Common myeloid progenitor, CD34-positive (primary cell): Measurements from ENCODE around the gene PEX5L.
"Not testable (repeated sequence)": the region's sequence is repeated elsewhere in the genome, so short reads cannot be mapped to it uniquely, and the experiment has no call there.

Experiments
- CTCF ChIA-PET: fragments of 350-600 bp; sonication (Branson Sonifier 250); formaldehyde crosslinking; loops from one replicate; lab custom pipeline; 2021; ENCODE audit warnings: antibody characterized with exemption; lab: Charles Lee
- POLR2A ChIA-PET: fragments of 350-600 bp; sonication (Branson Sonifier 250); formaldehyde crosslinking; loops from one replicate; lab custom pipeline; 2021; ENCODE audit warnings: antibody characterized with exemption; lab: Charles Lee
- DNase-seq, 3 donors: peaks; one replicate each; pipeline versions ENCODE4 v3.0.0 to v3.0.0-alpha.2; 2013
- H3K27ac ChIP-seq, 2 experiments: 1 replicate in 1 of 2; 2 replicates in 1 of 2; pipeline ENCODE4 v1.7.0; 2013; ENCODE audit warnings: inconsistent platforms in 2 of 2, low read length in 2 of 2, mild to moderate bottlenecking in 2 of 2, low read depth in 1 of 2, moderate library complexity in 1 of 2; ENCODE audit not compliant: severe bottlenecking in 2 of 2, insufficient read depth in 1 of 2, poor library complexity in 1 of 2
- H3K27me3 ChIP-seq, 5 experiments: replicated peaks in 2 of 5; 1 replicate in 3 of 5; 2 replicates in 2 of 5; pipeline versions ENCODE4 v1.6.1 to v1.7.0; 2013; ENCODE audit warnings: low read length in 4 of 5, mild to moderate bottlenecking in 2 of 5, moderate library complexity in 2 of 5, inconsistent platforms in 1 of 5; ENCODE audit not compliant: insufficient read depth in 5 of 5, control insufficient read depth in 4 of 5
- H3K36me3 ChIP-seq, 4 experiments: 1 replicate in 2 of 4; 2 replicates in 2 of 4; pipeline versions ENCODE4 v1.6.1 to v1.7.0; 2013; ENCODE audit warnings: low read length in 3 of 4, control low read depth in 1 of 4, mild to moderate bottlenecking in 1 of 4; ENCODE audit not compliant: control insufficient read depth in 4 of 4, insufficient read depth in 4 of 4
- H3K4me1 ChIP-seq, 4 experiments: 1 replicate in 3 of 4; 2 replicates in 1 of 4; pipeline versions ENCODE4 v1.6.1 to v1.7.1; 2013; ENCODE audit warnings: low read length in 3 of 4, mild to moderate bottlenecking in 3 of 4, control low read depth in 1 of 4, inconsistent platforms in 1 of 4, moderate library complexity in 1 of 4; ENCODE audit not compliant: control insufficient read depth in 4 of 4, insufficient read depth in 4 of 4; ENCODE audit errors: control extremely low read depth in 1 of 4
- H3K4me3 ChIP-seq, 7 experiments: 1 replicate in 4 of 7; 2 replicates in 3 of 7; pipeline versions ENCODE4 v1.5.1 to v1.7.0; 2013; ENCODE audit warnings: mild to moderate bottlenecking in 7 of 7, low read length in 6 of 7, moderate library complexity in 6 of 7, inconsistent platforms in 2 of 7, low read depth in 2 of 7, control low read depth in 1 of 7; ENCODE audit not compliant: insufficient read depth in 4 of 7, control insufficient read depth in 1 of 7; ENCODE audit errors: extremely low read depth in 1 of 7
- H3K9me3 ChIP-seq, 5 experiments: 1 replicate in 4 of 5; 2 replicates in 1 of 5; pipeline versions ENCODE4 v1.6.1 to v1.7.1; 2013; ENCODE audit warnings: low read length in 4 of 5, mild to moderate bottlenecking in 2 of 5, inconsistent platforms in 1 of 5, low read depth in 1 of 5, moderate library complexity in 1 of 5; ENCODE audit not compliant: control insufficient read depth in 4 of 5, insufficient read depth in 2 of 5; ENCODE audit errors: control extremely low read depth in 1 of 5
- WGBS: methylation state at CpG from one replicate; pipeline ENCODE4 v1.1.5; 2013; ENCODE audit not compliant: insufficient coverage; 5-methylcytosine and 5-hydroxymethylcytosine counted together

PEX5L gene

DNA sequence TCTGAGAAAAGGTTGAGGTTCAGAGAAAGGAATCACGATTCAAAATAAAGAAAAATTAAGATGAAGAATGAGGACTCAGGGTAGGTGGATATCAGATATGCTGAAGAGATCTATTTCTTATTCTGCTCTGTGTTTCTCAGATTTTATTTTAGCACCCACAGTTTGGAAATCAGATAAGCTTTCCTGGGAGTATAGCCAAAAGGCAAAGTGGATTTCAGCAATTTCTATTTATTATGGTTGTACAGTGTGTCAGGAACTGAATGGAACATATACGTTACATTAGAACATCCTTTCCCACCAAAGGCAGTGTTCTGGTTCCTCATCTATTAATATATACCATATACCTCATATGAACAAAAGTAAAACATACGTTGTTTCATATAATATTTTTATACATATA lies 18.9 kb downstream of the PEX5L start:
- Histone ChIP-seq H3K4me3 (no peak overlapping the region), H3K9me3 (no peaks in the 10 kb centered on the region), H3K4me1 (no peaks in the 10 kb centered on the region), H3K27ac (no peak overlapping the region), H3K36me3 (no peaks in the 10 kb centered on the region), H3K27me3 (peaks cover 0 to 3% (median 0%) of the 10 kb centered on the region in 5 experiments)
- WGBS, result no CpG with 5 or more reads among the region's 3 CpGs
- CTCF ChIA-PET, result no interaction called here
- DNase-seq, result no peak
- POLR2A ChIA-PET, result no interaction called here

GRCh38 chr3:180011927-180012326 lies 24.8 kb downstream of the PEX5L start:
- WGBS, result no CpG with 5 or more reads among the region's 3 CpGs
- Histone ChIP-seq H3K9me3 (peaks cover 0 to 14% (median 2%) of the 10 kb centered on the region in 5 experiments), H3K36me3 (no peaks in the 10 kb centered on the region), H3K4me1 (no peaks in the 10 kb centered on the region), H3K27ac (no peak overlapping the region), H3K27me3 (peaks cover 0 to 2% (median 0%) of the 10 kb centered on the region in 5 experiments), H3K4me3 (no peak overlapping the region)
- ChIA-PET POLR2A (no interaction called here), CTCF (no interaction called here)
- no peak for DNase-seq

- peaks cover 0 to 14% (median 2%) of the 10 kb centered on the region in 5 experiments for H3K9me3 ChIP-seq
- DNase-seq, H3K36me3 ChIP-seq, H3K27me3 ChIP-seq, POLR2A ChIA-PET, H3K4me3 ChIP-seq, H3K4me1 ChIP-seq, H3K27ac ChIP-seq: not testable (repeated sequence)
- CTCF ChIA-PET, result interaction anchor here (1.6 kb wide), 1 partner anchor 79 kb away, joined by 3 read pairs; no protein-coding TSS in a partner anchor
- 96% methylated on average over 2 of the region's 3 CpGs for WGBS
Observed at GRCh38 chr3:180008318-180008717, 28.4 kb downstream of the PEX5L start.

- Histone ChIP-seq H3K27me3 (peaks cover 0 to 2% (median 0%) of the 10 kb centered on the region in 5 experiments), H3K4me1 (no peaks in the 10 kb centered on the region), H3K9me3 (peaks cover 0 to 14% (median 2%) of the 10 kb centered on the region in 5 experiments), H3K4me3 (no peak overlapping the region), H3K36me3 (no peaks in the 10 kb centered on the region), H3K27ac (no peak overlapping the region)
- DNase-seq, result no peak
- WGBS, result 100% methylated on average over 1 of the region's 2 CpGs
- CTCF ChIA-PET, result no interaction called here
- POLR2A ChIA-PET, result no interaction called here
Observed at GRCh38 chr3:180004542-180004941, 32.2 kb downstream of the PEX5L start.

DNA sequence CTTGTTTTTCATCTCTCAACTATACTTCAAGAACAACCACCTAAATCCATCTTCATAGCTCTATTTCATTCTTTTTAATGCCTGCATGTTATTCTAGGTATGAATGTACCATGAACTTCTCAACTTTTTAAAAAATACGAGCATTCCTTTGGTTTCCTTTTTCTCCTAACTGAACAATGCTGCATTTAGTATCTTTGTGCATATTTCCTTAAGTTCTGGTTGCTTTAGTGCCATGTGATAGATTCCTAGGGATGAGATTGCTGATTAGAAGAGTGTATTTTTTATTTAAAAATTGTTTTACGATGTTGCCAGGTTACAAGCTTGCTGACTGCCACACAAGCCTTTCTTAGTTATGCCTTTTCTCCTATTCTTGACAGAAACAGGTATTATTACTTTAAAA lies 34.7 kb downstream of the PEX5L start:
- no peak overlapping the region for H3K27ac ChIP-seq
- peaks cover 0 to 2% (median 0%) of the 10 kb centered on the region in 5 experiments for H3K9me3 ChIP-seq
- DNase-seq, result no peak
- 67% methylated on average over 1 of the region's 2 CpGs for WGBS
- ChIA-PET CTCF (no interaction called here), POLR2A (no interaction called here)
- peaks cover 0 to 2% (median 0%) of the 10 kb centered on the region in 5 experiments for H3K27me3 ChIP-seq
- H3K36me3 ChIP-seq, result no peaks in the 10 kb centered on the region
- no peak overlapping the region for H3K4me3 ChIP-seq
- H3K4me1 ChIP-seq, result no peaks in the 10 kb centered on the region

DNA sequence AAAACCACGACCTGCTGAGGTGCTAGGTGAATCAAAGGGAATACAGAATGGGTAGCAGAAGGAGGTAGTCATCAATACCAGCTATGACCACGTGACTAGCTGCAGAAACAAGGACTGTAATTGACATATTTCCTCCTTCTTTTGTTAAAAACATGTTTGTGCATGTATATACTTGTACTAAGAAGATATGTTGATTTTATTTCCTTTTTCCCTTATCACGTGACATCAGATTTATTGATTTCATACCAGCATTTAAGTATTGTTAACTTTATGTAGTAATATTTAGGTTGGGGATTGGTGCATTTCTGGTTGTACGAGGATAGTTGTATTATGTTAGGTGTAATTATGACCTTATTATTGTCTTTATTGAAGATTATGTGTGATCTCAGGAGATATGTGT lies 36.2 kb downstream of the PEX5L start:
- no peak overlapping the region for H3K4me3 ChIP-seq
- H3K4me1 ChIP-seq, result no peaks in the 10 kb centered on the region
- peaks cover 0 to 2% (median 0%) of the 10 kb centered on the region in 5 experiments for H3K9me3 ChIP-seq
- no peaks in the 10 kb centered on the region for H3K36me3 ChIP-seq
- DNase-seq, result no peak
- H3K27ac ChIP-seq, result no peak overlapping the region
- CTCF ChIA-PET, result no interaction called here
- POLR2A ChIA-PET, result no interaction called here
- 90% methylated on average over 2 of the region's 4 CpGs for WGBS
- H3K27me3 ChIP-seq, result peaks cover 0 to 2% (median 0%) of the 10 kb centered on the region in 5 experiments

DNA sequence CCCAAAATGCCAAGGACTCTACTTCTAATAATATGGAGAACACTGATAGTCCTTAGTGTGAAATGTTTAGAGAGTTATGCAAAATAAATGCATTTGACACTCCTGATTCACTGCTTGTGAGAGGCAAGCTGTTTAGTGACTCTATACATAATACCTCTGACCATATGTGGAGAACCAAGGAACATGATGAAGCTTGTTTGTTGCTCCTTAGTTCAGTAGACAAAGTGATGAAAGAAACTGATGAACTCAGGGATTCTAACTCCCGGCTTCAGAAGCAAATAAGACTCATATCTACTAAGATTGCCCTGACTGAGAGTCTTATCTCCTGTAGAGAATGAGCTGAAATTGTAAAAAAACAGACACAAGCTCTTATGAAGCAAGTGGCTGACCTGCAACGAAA lies 41.3 kb downstream of the PEX5L start:
- WGBS, result 75% methylated on average over 2 of the region's 2 CpGs
- no peak overlapping the region for H3K27ac ChIP-seq

More for the DNA sequence above, 41.3 kb downstream of the PEX5L start:
- Histone ChIP-seq H3K27me3 (no peaks in the 10 kb centered on the region), H3K9me3 (peaks cover 0 to 2% (median 0%) of the 10 kb centered on the region in 5 experiments), H3K4me3 (no peak overlapping the region), H3K4me1 (no peaks in the 10 kb centered on the region), H3K36me3 (no peaks in the 10 kb centered on the region)
- CTCF ChIA-PET, result no interaction called here
- POLR2A ChIA-PET, result no interaction called here
- no peak for DNase-seq
